TTC549 (cell line): Measurements from ENCODE around the gene CAMK4.

Experiments
- FAIRE-seq: peaks from 2 replicates; lab custom pipeline; 2012; peaks lifted over from hg19 to GRCh38; lab: Jason Lieb, UNC

The CAMK4 gene

DNA sequence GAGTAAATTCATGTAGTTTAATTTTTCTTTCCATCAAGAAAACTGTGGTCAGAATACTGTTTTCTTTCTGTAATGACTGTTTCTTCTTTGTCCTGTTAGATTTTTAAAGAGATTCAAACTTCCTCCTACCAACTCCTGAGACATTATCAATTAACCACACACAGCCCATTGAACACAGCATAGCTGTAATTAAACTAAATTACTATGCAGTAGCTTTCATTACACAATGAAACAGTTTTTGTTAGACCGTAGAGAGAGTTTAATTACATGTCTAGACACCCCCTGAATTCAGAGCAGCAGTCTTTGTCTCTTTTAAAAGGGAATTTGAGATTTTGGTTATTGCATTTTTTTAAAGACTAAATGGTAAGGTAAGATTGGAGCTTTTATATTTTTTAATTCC is 210.6 kb downstream of the CAMK4 start:
- FAIRE-seq: no peak

GRCh38 chr5:111439473-111440075 is 215.4 kb downstream of the CAMK4 start:
- no peak for FAIRE-seq

- no peak for FAIRE-seq
Measured at GRCh38 chr5:111447099-111447498, 222.9 kb downstream of the CAMK4 start.

DNA sequence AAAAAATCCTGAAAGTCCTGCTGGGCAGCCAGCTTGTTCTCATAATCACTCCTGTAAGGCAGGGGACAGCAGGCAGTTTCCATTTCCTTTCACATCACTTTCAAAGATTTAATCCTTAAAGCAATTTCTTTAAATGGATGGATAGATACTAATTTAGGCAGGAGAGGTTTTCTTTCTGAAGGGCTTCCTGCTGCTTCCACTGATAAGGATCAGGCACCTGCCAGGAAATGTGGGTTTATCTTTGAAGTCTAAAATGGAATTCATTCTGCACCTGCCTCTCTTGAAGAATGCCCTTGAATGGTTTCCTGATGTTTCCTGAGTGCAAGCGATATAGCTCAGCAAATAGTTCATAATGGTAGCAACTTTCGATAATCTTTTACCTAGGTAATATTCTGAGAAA is 223.6 kb downstream of the CAMK4 start:
- no peak for FAIRE-seq

DNA sequence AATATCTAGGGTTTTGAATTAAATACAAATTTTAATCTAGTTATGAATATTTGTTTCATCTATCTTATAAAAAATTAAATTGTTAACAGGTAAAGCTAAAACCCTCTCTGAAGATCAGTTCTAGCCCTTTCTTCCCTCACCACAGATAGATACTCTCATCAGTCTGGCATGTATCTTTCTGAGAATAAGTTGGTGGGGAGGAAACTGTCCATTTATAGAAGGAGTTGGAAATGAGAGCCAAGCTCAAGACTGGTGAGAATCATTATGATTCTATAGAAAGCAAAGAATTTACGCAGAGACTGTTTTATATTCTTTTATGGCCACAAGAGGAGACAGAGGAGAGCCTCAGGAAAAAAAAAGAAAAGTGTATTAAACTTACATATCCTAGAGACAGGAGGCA is 229.1 kb downstream of the CAMK4 start:
- FAIRE-seq: no peak

GRCh38 chr5:111453747-111454146 is 229.6 kb downstream of the CAMK4 start:
- FAIRE-seq: no peak

- no peak for FAIRE-seq
Measured at GRCh38 chr5:111454198-111454622, 230.0 kb downstream of the CAMK4 start.

- no peak for FAIRE-seq
Measured at GRCh38 chr5:111454776-111455175, 230.6 kb downstream of the CAMK4 start.

DNA sequence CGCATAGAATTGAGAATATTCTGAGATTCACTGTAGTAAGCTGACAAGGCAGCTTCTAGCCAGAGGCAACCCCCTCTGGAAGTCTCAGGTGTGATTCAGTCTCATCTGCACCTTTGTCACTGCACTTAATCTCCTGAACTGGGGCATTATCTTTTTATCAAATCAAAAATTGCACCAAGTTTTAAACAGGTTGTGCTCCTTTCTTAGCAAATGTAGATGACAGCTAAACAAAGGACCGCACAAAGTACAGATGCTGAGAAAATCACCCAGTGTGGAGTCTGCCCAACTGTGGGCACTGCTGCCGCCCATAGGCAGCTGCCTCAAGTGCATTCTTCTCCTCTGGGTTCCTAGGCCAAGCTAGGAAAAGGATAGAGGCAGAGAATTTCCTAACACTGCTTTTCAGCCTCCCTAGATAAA is 237.1 kb downstream of the CAMK4 start:
- no peak for FAIRE-seq

DNA sequence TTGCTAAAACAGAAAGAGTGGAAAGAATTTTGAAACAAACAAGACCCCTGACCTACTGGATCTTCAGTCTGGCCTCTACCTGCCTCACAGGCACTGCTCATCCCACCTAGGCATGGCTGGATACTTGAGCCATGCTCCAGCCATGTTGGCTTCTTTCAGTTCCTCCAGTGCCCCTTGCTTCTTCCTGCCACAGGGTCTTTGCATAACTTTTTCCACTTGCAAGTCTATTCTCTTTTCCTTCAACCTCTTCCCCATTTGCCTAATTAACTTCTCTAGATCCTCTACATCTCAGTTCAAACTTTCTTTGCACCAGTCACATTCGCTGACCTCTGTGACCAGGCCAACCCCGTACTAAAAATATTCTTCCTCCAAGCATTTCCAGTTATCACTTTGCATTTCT is 237.8 kb downstream of the CAMK4 start:
- no peak for FAIRE-seq

DNA sequence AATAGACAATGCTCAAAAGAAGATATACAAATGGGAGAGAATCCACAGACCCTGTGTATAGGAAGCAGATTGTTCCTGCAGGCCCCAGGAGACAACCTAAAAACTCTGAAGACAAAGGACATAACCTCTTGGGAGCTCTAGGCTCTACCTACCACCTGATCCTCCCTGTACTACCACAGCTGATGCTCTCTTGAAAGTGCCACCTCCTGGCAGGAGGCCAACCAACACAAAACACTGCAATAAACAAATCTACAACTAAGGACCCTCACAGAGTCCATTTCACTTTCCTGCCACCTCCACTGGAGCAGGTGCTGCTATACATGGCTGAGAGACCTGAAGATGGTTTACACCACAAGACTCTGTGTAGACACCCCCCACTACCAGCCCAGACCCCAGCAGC is 239.1 kb downstream of the CAMK4 start:
- FAIRE-seq: no peak

- FAIRE-seq: no peak
Measured at GRCh38 chr5:111469293-111469896, 245.2 kb downstream of the CAMK4 start.

DNA sequence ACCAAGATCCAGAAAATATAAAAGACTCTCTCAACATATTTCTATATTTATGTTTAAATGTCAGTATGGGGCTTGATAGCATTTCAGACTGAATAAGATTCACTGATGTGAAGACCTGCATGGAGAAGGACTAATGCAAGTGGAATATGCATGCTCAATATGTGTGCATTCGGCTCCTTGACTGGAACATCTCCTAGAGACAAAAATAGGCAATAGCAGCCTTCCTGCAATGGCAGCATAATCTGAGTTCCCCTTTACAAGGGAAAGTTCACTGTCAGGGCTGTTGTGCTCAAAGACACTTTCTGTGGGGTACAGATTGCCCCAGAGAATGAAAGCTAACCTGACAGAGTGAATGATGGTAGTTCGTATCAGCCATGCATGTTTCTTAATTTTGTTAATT is 245.7 kb downstream of the CAMK4 start:
- no peak for FAIRE-seq

DNA sequence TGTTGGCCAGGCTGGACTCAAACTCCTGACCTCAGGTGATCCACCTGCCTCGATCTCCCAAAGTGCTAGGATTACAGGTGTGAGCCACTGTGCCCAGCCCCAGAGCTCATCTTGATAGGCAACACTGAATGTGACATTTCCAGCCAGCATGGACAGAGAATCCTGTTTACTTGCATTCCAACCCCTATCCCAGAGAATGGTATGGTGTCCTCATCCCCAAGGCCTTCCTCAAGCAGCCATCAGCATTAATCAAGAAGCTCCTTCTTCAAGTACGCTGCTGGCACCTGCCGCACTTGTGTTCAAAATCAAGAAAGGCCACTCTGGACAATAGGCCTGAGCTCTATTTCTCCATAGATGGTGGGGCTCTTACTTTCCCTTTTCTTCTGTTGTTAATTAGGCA is 247.9 kb downstream of the CAMK4 start:
- FAIRE-seq: no peak

GRCh38 chr5:111472579-111472978 is 248.4 kb downstream of the CAMK4 start:
- FAIRE-seq: no peak

DNA sequence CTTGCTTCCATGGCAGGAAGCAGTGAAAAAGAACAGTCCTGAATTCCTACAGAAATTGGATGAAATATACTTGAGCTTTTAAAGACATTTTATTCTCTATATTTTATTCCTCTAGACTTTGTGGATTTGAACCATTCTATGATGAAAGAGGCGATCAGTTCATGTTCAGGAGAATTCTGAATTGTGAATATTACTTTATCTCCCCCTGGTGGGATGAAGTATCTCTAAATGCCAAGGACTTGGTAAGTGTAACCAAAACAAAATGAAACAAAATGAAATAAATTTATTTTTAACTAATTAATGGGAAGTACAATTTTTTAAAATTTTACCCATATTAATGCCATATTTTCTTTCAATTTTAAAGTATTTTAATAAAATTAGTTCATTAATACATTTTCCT is 254.1 kb downstream of the CAMK4 start:
- peak; percentile 25 for FAIRE-seq

- no peak for FAIRE-seq
Measured at GRCh38 chr5:111478898-111479297, 254.7 kb downstream of the CAMK4 start.

DNA sequence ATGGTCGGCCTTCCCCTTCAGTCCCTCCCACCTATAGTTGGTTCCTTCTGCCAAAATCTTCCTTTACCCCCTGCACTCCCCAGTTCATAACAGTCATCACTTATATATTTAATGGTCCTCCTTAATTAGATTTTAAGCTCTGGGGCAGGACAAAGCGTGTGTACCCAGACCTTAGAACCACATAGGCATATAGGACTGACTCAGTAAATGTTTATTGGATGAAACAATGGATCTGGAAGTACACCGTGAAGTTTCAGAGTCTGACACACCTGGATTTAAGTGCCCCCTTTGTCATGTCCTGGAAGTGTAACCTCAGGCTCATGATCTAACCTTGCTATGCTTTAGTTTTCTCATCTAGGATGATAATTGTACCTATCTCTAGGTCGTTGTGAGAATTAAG is 256.2 kb downstream of the CAMK4 start:
- FAIRE-seq: no peak

DNA sequence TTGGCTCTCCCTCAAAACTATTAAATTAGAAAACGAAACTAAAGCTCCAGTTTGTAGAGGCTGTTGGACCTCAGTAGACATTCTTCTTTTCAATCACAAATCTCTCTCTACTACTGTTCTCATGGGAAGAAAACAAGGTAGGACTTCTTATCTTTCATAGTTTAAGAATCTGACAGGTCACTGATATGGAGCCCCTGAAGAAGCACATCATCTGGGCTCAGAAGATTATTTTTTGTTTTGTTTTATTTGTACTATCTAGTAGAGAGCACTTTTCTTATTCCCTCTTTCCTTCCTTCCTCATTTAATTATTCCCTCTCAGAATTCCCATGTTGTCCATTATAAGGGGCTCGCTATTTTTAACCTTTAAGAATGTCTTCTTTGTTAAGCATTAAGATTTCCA is 261.9 kb downstream of the CAMK4 start:
- no peak for FAIRE-seq

- no peak for FAIRE-seq
Measured at GRCh38 chr5:111486926-111487325, 262.7 kb downstream of the CAMK4 start.

DNA sequence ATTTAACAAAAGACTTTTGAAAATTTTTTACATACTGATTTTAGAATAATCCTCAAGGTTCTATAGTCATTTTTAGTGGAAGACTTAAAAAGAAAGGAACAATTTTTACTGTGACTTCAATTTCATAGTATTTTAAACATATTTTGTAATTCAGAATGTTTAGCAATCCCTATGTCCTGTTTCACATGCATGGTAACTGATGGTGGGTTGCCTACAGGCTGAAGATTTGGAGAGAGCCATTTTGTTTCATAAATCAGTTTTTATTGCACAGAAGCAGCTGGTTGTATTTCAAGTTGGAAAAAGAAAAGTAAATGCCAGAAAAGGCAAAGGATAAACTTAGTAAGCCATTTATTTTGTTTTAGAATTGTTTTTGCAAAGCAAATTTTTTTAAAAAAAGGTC is 264.2 kb downstream of the CAMK4 start:
- no peak for FAIRE-seq

- FAIRE-seq: no peak
Measured at GRCh38 chr5:111493031-111493430, 268.8 kb downstream of the CAMK4 start.

- no peak for FAIRE-seq
Measured at GRCh38 chr5:111494355-111494999, 270.3 kb downstream of the CAMK4 start.

DNA sequence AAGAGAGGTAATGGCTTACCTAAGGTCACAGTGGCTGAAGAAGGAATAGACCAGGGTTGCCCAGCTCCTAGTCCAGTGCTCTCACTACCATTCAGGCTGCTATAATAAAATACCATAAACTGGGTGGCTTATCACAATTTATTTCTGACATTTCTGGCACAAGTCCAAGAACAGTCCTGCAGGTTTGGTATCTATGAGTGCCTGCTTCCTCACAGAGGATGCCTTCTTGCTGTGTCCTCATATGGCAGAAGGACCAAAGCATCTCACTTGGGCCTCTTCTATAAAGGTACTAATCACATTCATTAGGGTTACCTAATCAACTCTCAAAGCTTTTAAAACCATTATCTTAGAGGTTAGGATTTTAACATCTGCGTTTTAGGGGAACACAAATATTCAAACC is 271.0 kb downstream of the CAMK4 start:
- no peak for FAIRE-seq
